C4-2B (cell line): Measurements from ENCODE around the gene EFCAB6.

ENCODE experiments used
- H3K27ac ChIP-seq: fragments of 450-650 bp; 2 replicates; pipeline ENCODE4 v1.5.1; 2017
- CTCF ChIP-seq: fragments of 450-650 bp; conservative IDR thresholded peaks from 2 replicates; pipeline ENCODE4 v1.5.1; 2017; ENCODE audit warnings: mild to moderate bottlenecking
- ZFX ChIP-seq: fragments of 450-650 bp; IDR thresholded peaks from 2 replicates; pipeline ENCODE4 v1.6.1; 2017

EFCAB6 gene

GRCh38 chr22:43851058-43851978 lies 39.2 kb upstream of the EFCAB6 start:
- H3K27ac ChIP-seq: no peak overlapping the region
- no peak for TF ChIP-seq ZFX
- TF ChIP-seq CTCF: no peak

- no peak overlapping the region for H3K27ac ChIP-seq
- TF ChIP-seq CTCF (no peak), ZFX (no peak)
Measured at GRCh38 chr22:43850529-43850928, 38.4 kb upstream of the EFCAB6 start.

- TF ChIP-seq ZFX: no peak
- TF ChIP-seq CTCF: no peak
- no peak overlapping the region for H3K27ac ChIP-seq
Measured at GRCh38 chr22:43849731-43850130, 37.6 kb upstream of the EFCAB6 start.

GRCh38 chr22:43848366-43849171 lies 36.5 kb upstream of the EFCAB6 start:
- peak; percentile 66 for TF ChIP-seq CTCF
- no peak for TF ChIP-seq ZFX
- H3K27ac ChIP-seq: no peak overlapping the region

GRCh38 chr22:43847376-43848289 lies 35.5 kb upstream of the EFCAB6 start:
- H3K27ac ChIP-seq: no peak overlapping the region
- no peak for TF ChIP-seq ZFX
- no peak for TF ChIP-seq CTCF

GRCh38 chr22:43846966-43847365 lies 34.9 kb upstream of the EFCAB6 start:
- TF ChIP-seq ZFX (no peak), CTCF (no peak)
- no peak overlapping the region for H3K27ac ChIP-seq
